ENCODE data around the gene TSPAN4. TPM values are rescaled to one million over a fixed set of nuclear protein-coding genes. Genes with fewer than 3 reads are reported as not detected.
A peak's percentile ranks its signal among the peaks of the same experiment; 100 is the strongest.

The TSPAN4 gene
- total and polyA plus RNA-seq, 11 donors = 22.7 to 93.0 (median 31.3) TPM

- H3K4me3 ChIP-seq = peak overlapping the region in 2 of 12 donors; percentile 79 to 98
- no peaks in the 10 kb centered on the region for H3K27me3 ChIP-seq
- H3K9me3 ChIP-seq = no peaks in the 10 kb centered on the region
- peaks cover 0 to 7% (median 2%) of the 10 kb centered on the region in 9 donors for H3K36me3 ChIP-seq
- H3K27ac ChIP-seq = no peak overlapping the region
- DNase-seq = no peak
- TF ChIP-seq POLR2A (IDR thresholded peaks at IDR 0.05) (no peak), CTCF (IDR thresholded peaks at IDR 0.05) (no peak)
- peaks cover 0 to 24% (median 13%) of the 10 kb centered on the region in 12 donors for H3K4me1 ChIP-seq
- intact Hi-C loops (cut with DNase I) = loop anchor here in 2 of 10 donors (1.0 to 10.0 kb wide), 2 partner anchors 33 to 55 kb away; no protein-coding TSS in a partner anchor
- whole genome bisulfite sequencing, 4 donors = 90 to 92% (median 91%) methylated on average over 11 of the region's 11 CpGs
- no peak for ATAC-seq
Measured at GRCh38 chr11:909406-909805, 66.8 kb downstream of the TSPAN4 start.

GRCh38 chr11:910044-910588 lies 67.5 kb downstream of the TSPAN4 start:
- Histone ChIP-seq H3K4me3 (peak overlapping the region; percentile 39 to 98 (median 92)), H3K4me1 (peaks cover 0 to 24% (median 13%) of the 10 kb centered on the region in 12 donors), H3K27ac (peak overlapping the region in 11 of 12 donors; percentile 79 to 99 (median 96)), H3K9me3 (no peaks in the 10 kb centered on the region), H3K36me3 (peaks cover 0 to 5% (median 0%) of the 10 kb centered on the region in 9 donors), H3K27me3 (no peaks in the 10 kb centered on the region)
- peak in 1 of 4 donors; percentile 9 for ATAC-seq
- intact Hi-C loops (cut with DNase I) = loop anchor here in 2 of 10 donors (1.0 to 5.0 kb wide), 3 partner anchors 64 to 113 kb away; partner anchors contain the start of genes PIDD1 (in 1 of the 2), RPLP2 (in 1 of the 2) and SLC25A22 (in 1 of the 2)
- TF ChIP-seq POLR2A (IDR thresholded peaks at IDR 0.05) (no peak), CTCF (IDR thresholded peaks at IDR 0.05) (no peak)
- no peak for DNase-seq
- WGBS, 4 donors = 2 to 4% (median 3%) methylated on average over 33 to 38 of the region's 38 CpGs

- intact Hi-C loops (cut with DNase I) = loop anchor here in 2 of 10 donors (1.0 to 5.0 kb wide), 3 partner anchors 64 to 113 kb away; partner anchors contain the start of genes PIDD1 (in 1 of the 2), RPLP2 (in 1 of the 2) and SLC25A22 (in 1 of the 2)
- no peaks in the 10 kb centered on the region for H3K27me3 ChIP-seq
- peak in 1 of 2 donors; percentile 59 for TF ChIP-seq POLR2A (IDR thresholded peaks at IDR 0.05)
- TF ChIP-seq CTCF (IDR thresholded peaks at IDR 0.05) = peak in 2 of 12 donors; percentile 4 to 16
- peaks cover 0 to 5% (median 0%) of the 10 kb centered on the region in 9 donors for H3K36me3 ChIP-seq
- WGBS, 4 donors = 0 to 1% (median 1%) methylated on average over 28 to 59 of the region's 59 CpGs
- ATAC-seq (peak; percentile 84 to 97 (median 96)), DNase-seq (peak; percentile 89 to 94 (median 89))
- no peaks in the 10 kb centered on the region for H3K9me3 ChIP-seq
- H3K27ac ChIP-seq = peak within 1 kb of the TSS; percentile 79 to 99 (median 95)
- peaks cover 0 to 24% (median 13%) of the 10 kb centered on the region in 12 donors for H3K4me1 ChIP-seq
- H3K4me3 ChIP-seq = peak within 1 kb of the TSS; percentile 39 to 98 (median 92)
Measured at GRCh38 chr11:910589-911030, 68.0 kb downstream of the TSPAN4 start, which contains the start of gene CHID1. Gene CHID1, minus strand, starts transcription at chr11:910810. Its CDS starts 5,994 bp downstream, at chr11:904816.

Data from heart left ventricle (tissue), 16 donors.